HG02840 (cell line): ENCODE data around the gene TNIP2.
"Not testable (repeated sequence)": the region's sequence is repeated elsewhere in the genome, so short reads cannot be mapped to it uniquely, and the experiment has no call there.

Source experiments
- ATAC-seq: cut with Tn5 transposase; IDR thresholded peaks from one replicate; pipeline ENCODE4 v1.9.1; 2021; ENCODE audit warnings: mild to moderate bottlenecking, moderate library complexity, moderate number of reproducible peaks; ENCODE audit not compliant: unreplicated experiment, low FRiP score

TNIP2 gene

DNA sequence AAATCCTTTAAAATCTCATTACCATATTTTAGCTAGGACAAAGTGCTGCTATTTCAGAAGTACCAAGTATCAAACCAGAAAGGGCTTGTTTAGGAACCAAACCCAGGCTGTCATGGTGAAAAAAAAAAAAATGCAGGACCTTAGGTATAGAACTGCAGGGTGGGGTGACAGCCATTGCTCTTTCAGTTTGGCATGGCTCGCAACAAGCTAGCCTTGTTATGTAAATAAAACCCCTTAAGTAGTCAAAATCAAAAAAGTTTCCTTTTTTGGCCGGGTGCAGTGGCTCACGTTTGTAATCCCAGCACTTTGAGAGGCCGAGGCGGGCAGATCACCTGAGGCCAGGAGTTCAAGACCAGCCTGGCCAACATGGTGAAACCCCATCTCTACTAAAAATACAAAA, 24.5 kb upstream of the TNIP2 start:
- ATAC-seq: not testable (repeated sequence)

GRCh38 chr4:2771264-2771663, 15.1 kb upstream of the TNIP2 start:
- ATAC-seq: no peak

DNA sequence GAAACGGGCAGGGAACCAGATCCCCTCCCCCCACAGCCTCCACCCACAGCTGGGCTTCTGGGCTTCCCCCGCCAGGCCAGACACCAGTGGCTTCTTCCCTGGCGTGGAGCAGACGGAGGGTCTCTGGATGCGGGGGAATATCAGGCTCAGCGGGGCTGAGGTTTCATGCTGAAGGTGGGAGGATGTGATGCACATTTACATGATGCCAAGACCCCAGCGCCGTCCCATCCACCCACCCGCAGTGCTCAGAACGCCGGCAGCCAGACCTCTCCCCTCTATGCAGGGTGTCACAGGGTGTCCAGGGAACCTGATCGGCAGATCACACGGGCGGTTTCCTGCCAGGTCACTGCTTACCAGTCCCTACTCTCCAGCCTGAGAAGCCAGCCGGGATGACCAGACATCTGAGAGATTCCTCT, 12.8 kb upstream of the TNIP2 start:
- no peak for ATAC-seq

GRCh38 chr4:2768124-2768523, 12.0 kb upstream of the TNIP2 start:
- no peak for ATAC-seq

DNA sequence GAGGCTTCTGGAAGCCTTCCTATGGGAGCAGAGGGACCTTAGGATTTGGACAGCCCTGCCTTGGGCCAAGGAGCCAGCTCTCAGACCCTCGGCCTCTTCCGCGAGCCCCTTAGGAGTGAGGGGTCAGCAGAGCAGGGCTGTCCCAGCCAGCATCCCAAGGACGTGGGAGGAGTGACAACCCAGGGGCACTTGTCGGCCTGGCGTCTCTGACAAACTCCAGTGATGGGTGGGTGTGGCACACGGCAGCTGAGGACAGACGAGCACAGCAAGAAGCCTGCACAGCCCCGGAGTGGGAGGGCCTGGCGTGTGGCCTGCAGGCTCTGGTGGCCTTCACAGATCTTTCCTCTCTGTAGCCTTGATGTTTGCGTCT, 11.6 kb upstream of the TNIP2 start:
- no peak for ATAC-seq

DNA sequence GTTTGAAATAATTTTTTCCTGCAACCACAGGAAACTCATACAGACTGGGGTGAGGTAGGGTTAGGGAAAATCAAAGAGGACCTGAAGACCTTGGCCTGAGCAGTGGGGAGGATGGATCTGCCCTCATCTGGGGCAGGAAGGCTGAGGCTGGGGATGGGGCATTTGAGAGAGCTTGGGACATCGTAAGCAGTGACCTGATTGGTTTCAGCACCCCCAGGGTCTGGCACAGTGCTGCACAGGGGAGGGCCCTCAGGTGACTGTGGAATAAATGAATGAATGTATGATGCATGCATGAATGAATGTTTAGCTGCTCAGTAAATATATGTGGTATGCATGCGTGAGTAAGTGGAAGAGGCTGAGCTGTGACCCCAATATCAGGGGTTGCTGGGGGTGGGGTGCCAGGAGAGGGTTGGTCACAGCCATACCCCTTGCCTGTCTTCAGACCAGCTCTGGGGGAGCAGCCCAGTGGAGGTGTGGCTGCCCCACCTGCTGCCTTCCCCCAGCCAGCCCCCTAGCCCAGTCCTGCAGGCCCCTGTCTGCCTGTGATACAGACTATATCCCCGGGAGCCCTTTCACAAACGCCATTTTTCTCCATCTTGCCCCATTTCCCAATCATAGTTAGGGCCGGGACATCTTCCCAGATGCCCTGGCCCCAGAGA, 11.0 kb upstream of the TNIP2 start:
- ATAC-seq: no peak

DNA sequence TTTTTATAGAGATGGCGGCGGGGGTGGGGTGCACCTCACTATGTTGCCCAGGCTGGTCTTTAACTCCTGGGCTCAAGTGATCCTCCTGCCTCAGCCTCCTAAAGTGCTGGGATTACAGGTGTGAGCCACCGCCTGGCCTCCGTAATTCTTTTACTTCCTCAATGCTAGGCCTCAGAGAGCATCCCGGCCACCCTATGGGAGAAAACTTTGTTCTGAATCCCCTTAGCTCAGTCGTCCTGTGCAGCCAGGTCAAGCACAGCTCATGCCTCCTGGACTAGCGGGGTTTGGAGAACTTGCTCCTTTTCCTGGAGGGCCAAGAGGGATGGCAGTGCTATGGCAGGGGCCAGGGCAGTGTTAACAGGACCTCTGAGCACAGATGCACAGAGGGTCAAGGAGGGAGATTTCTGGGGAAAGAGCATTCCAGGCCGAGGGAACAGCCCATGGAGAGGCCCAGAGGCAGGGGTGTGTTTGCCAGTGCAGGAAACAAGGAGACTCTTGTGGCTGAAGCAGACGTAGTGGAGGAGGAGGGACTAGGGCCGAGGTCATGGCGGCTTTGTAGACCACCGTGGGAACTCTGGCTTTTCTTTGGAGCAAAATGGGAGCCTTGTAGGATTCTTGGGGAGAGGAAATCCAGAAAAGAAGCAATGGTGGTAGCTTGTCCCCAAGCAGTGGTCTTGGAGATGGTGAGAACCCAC, 9.8 kb upstream of the TNIP2 start:
- ATAC-seq: no peak

DNA sequence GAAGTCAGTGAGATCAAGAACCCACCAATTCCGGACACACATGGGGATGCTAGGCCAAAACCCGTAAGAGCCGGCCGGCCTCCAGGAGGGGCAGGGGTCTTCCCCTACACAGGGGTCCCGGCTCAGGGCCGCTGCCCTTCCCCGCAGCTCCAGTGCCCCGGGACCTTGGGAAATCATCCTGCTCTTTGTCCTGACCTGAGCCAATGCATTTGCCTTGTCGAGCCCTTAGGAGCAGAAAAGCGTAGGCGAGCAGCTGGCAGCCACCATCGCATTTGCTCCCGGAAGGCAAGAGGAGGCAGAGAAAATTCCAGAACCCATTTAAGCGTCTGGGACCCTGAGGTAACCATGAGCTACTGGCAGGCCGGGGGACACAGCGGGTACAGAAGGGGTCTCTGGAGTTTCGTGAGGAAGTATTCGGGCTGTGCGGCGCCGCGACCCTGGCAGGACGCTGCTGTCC, 7.4 kb upstream of the TNIP2 start:
- ATAC-seq: no peak

DNA sequence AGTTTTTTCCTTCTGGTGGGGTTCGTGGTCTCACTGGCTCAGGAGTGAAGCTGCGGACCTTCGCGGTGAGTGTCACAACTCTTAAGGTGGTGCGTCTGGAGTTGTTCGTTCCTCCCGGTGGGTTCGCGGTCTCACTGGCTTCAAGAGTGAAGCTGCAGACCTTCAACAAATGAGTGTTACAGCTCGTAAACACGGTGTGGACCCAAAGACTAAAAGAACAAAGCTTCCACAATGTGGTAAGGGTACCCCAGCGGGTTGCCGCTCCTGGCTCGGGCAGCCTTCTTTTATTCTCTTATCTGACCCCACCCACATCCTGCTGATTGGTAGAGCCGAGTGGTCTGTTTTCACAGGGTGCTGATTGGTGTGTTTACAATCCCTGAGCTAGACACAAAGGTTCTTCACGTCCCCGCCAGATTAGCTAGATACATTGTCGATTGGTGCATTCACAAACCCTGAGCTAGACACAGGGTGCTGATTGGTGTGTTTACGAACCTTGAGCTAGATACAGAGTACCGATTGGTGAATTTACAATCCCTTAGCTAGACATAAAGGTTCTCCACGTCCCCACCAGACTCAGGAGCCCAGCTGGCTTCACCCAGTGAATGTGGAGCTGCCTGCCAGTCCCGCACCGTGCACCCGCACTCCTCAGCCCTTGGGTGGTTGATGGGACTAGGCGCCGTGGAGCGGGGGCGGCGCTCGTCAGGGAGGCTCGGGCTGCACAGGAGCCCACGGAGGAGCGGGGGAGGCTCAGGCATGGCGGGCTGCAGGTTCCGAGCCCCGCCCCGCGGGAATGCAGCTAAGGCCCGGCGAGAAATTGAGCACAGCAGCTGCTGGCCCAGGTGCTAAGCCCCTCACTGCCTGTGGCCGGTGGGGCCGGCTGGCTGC, 6.6 kb upstream of the TNIP2 start:
- ATAC-seq: not testable (repeated sequence)

DNA sequence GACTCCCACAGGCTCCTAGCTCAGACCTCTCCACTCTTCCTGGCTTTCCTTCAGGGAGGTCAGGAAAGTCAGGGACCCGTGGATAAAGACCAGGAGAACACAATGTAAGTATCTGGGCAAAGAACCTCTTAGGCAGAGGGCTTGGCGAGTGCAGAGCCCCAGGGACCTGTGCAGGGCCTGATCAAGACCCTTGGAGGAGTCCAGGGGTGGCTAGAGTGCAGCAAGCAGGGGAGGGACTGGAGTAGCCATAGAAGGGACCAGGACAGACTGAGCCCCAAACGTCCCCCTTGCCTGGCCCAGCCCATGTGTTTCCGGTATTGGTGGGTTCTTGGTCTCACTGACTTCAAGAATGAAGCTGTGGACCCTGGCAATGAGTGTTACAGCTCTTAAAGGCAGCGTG, 5.9 kb upstream of the TNIP2 start:
- ATAC-seq: no peak

- ATAC-seq: no peak
Observed at GRCh38 chr4:2761035-2761923, 5.1 kb upstream of the TNIP2 start.

GRCh38 chr4:2757426-2757825, 1.3 kb upstream of the TNIP2 start:
- no peak for ATAC-seq

DNA sequence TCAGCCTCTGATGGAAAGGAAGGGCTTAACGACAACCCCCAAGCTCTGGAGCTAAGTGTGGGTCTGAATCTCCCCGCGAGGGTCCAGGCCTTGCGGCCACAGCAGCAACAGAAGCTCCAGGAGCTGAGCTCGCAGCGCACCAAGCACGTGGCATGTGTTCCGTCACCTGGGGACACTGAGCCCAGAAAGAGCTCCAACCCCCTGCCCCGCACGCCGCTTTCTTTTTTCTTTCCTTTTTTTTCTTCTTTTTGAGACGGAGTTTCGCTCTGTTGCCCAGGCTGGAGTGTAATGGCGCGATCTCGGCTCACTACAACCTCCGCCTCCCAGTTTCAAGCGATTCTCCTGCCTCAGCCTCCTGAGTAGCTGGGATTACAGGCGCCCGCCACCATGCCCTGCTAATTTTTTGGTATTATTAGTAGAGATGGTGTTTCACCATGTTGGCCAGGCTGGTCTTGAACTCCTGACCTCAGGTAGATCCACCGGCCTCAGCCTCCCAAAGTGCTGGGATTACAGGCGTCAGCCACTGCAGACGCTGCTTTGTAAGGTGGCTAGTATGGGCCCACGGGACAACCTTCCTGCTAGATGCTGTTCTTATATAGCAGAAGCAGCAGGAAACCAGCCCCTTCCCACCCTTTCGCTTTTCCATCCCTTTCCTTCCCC, 685 bp upstream of the TNIP2 start:
- ATAC-seq: no peak

- ATAC-seq: no peak
Observed at GRCh38 chr4:2754848-2755819, 1.0 kb downstream of the TNIP2 start.

DNA sequence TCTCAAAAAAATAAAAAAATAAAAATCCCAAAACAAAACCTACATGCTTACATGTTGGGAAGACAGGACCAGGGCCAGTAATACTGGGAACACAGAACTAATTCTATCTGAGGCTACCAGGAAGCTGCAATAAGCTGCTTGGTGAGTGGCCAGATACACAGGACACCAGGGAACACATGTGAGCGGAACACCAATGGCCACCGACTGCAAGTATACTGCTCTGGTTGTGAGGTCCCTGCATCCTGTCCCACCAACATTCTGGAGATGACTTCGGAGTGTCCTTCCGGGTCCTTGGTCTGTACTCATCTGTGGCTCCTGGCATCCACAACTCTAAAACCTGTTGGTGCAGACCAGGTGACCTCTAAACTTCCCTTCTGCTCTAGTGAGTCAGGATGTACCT, 2.7 kb downstream of the TNIP2 start:
- ATAC-seq: no peak

DNA sequence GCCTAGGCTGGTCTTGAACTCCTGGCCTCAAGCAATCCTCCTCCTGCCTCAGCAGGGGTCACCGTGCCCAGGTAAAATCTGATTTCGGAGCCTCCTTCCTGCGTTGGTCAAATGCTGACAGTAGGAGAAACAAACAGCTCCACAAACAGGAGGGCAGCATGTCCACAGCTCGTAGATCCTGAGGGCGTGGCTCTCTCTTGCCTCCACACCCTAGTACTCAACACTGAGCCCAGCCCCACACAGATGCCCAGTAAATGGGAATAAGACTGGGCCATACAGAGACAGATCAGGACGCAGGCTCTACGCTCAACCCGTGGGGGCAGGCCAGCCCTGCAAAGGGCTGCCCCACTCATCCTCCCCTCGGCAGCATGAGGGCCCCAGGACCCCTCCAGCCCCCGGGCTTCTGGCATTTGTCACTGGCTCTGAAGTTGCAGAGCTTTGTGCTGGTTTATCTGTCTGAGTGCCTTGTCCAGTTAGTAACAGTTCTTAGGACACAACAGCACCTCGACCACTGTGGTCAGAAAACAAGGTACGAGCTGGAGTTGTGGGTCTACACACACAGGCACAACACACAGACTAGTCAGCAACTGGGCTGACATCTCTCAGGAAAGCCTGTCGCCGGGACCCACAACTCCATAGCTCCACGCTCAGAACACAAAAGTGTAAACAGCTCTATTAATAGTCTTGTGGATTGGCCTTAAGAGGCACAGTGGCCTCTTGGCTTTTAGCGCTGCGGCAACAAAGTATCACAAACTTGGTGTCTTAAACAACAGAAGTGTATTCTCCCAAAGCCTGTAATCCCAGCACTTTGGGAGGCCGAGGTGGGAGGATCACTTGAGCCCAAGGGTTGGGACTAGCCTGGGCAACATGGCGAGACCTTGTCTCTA, 5.2 kb downstream of the TNIP2 start:
- no peak for ATAC-seq

GRCh38 chr4:2746891-2747695, 9.0 kb downstream of the TNIP2 start:
- no peak for ATAC-seq
